ENCODE measurements around the gene ST6GALNAC4.
"Not testable (repeated sequence)": the region's sequence is repeated elsewhere in the genome, so short reads cannot be mapped to it uniquely, and the experiment has no call there.

Gene ST6GALNAC4

GRCh38 chr9:127887792-127888191 is 29.0 kb downstream of the ST6GALNAC4 start:
- DNase-seq (ENCODE audit: low read depth in 3 of 3), result no peak

DNA sequence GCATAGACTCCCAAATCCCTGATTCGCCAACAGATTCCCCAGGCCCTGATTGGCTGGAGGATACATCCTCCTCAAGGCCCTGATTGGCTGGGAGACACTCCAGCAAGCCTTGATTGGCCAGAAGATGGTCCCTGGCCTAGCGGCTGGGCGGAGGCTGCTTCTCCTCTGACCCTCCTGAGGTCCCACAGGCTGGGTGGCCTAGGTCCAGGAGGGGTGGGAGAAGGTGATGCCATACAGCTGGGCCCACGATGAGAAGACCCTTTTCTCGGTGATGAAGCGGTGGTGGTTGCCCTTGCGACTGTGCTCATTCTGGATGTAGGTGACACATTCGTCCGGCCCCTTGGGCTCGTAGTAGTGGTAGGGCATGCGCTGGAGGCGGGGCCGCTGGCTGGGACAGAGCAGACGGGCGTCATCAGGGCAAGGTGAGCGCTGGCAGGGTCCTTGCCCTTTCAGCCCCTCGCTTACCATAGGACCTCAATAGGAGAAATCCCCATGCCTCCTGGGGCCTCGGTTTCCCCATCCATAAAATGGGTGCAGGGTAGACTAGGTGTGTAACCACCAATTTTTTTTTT is 30.4 kb downstream of the ST6GALNAC4 start:
- DNase-seq (ENCODE audit: low read depth in 3 of 3), result no peak

DNA sequence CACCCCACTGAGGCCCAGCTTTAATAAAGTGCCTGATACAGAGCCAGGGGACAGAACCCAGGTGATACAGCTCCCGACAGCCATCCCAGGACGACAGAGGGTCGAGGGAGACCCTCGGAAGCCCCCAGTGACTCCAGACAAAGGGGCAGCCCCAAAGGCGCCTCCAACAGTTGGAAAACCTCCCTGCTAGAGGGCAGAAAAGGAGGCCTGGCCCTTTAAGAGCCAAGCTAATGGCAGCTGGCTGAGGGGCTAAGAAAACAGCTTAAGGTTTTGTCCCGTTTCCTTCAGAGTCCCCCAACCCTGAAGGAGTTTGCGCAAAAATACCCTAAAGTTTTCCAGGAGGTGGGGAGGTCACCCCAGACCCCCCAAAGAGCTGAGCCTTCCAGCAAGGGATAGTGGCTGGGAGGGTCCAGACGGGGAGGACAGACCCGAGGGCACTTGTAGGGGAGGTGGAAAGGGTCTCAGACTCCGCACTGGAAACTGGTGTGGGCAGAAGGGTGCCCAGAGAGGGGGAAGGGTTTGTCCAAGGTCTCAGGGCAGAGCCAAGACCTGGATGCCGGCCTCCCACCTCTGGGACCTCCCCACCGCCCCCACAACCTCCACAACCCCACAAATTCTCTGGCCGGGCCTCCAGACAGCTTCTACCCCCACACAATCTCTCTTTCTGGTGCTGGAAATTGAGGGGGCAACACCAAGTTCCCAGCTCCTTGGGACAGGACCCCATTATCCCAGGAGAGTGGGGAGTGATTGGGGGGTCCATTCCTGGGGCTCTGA is 31.1 kb downstream of the ST6GALNAC4 start:
- DNase-seq (ENCODE audit: low read depth in 3 of 3), result no peak

DNA sequence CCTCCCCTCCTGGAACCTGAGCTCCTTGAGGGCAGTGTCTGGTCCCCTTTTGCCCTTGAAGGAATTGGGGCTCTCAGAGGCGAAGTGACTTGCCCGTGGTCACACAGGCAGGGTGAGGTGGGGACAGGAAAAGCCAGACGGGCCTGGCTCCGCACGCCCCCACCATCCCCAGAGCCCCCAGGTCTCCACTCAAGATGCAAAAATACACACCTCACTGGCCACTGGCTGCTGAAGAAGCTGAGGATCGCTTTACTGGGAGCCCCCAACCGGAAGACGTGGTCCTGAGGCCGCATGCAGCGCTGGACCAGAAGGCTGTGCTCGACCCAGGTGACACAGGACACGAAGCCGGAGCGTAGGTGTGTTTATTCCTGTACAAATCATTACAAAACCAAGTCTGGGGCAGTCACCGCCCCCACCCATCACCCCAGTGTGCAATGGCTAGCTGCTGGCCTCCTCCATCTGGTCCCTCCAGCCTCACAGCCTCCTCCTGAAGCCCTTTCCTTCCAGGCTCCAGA is 31.8 kb downstream of the ST6GALNAC4 start:
- DNase-seq (ENCODE audit: low read depth in 3 of 3), result no peak

GRCh38 chr9:127884427-127884911 is 32.4 kb downstream of the ST6GALNAC4 start:
- DNase-seq (ENCODE audit: low read depth in 3 of 3), result no peak

GRCh38 chr9:127883959-127884358 is 32.9 kb downstream of the ST6GALNAC4 start:
- DNase-seq (ENCODE audit: low read depth in 3 of 3), result no peak

DNA sequence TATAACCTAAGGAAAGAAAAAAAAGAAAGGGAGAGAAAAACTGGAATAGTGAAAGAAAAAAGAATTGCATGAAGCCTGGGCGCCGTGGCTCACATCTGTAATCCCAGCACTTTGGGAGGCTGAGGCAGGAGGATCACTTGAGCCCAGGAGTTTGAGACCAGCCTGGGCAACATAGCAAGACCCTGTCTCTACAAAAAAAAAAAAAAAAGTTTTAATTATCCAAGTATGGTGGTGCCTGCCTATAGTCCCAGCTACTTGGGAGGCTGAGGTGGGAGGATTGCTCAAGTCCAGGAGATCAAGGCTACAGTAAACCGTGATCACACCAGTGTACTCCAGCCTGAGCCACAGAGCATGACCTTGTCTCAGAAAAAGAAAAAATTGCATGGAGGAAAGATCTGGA is 35.1 kb downstream of the ST6GALNAC4 start:
- not testable (repeated sequence) for DNase-seq (ENCODE audit: low read depth in 3 of 3)

GRCh38 chr9:127880143-127880542 is 36.7 kb downstream of the ST6GALNAC4 start:
- no peak for DNase-seq (ENCODE audit: low read depth in 3 of 3)

- no peak for DNase-seq (ENCODE audit: low read depth in 3 of 3)
Measured at GRCh38 chr9:127878652-127879390, 38.0 kb downstream of the ST6GALNAC4 start.

- DNase-seq (ENCODE audit: low read depth in 3 of 3), result no peak
Measured at GRCh38 chr9:127878001-127878651, 38.7 kb downstream of the ST6GALNAC4 start.

- DNase-seq (ENCODE audit: low read depth in 3 of 3), result no peak
Measured at GRCh38 chr9:127877566-127877998, 39.3 kb downstream of the ST6GALNAC4 start, which contains the start of gene AK1. Gene AK1 (minus strand): TSS chr9:127877675. CDS start chr9:127874617, 3,058 bp downstream.

- no peak for DNase-seq (ENCODE audit: low read depth in 3 of 3)
Measured at GRCh38 chr9:127876764-127877562, 39.9 kb downstream of the ST6GALNAC4 start.

DNA sequence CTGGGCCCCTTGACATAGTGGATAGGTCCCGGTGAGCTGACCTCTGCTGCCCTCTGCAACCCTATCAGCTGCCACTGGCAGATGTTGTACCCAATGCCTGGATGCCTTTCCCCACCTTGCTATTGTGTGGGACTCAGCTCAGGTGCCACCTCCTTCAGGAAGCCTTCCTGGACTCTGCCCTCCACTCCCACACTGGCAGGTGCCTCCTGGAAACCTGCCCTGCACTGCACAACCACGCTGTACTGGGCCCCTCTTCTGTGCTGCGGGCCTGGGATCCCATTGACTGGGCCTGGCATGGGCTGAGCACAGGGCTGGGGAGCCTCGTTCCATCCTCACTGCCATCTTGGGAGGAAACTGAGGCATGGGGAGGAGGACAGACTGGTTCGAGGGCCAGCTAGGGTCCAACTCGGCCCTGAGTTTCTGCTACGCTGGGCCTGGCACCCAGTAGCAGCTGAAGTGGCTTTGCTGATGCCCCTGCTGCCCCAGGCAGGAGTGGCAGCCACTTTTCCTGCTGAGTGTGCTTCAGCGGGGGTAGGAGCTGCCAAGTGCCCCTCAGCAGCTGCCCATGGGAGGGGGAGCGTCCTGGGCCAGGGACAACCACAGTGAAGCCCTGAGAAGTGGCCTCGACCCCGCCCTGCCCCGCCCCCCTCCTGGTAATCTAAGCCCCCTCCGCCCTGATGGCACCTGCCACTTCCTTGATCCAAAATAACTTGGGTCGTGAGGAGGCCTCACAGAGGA is 40.6 kb downstream of the ST6GALNAC4 start:
- no peak for DNase-seq (ENCODE audit: low read depth in 3 of 3)

GRCh38 chr9:127875306-127875966 is 41.4 kb downstream of the ST6GALNAC4 start:
- no peak for DNase-seq (ENCODE audit: low read depth in 3 of 3)

- DNase-seq (ENCODE audit: low read depth in 3 of 3), result no peak
Measured at GRCh38 chr9:127874301-127875221, 42.3 kb downstream of the ST6GALNAC4 start.

DNA sequence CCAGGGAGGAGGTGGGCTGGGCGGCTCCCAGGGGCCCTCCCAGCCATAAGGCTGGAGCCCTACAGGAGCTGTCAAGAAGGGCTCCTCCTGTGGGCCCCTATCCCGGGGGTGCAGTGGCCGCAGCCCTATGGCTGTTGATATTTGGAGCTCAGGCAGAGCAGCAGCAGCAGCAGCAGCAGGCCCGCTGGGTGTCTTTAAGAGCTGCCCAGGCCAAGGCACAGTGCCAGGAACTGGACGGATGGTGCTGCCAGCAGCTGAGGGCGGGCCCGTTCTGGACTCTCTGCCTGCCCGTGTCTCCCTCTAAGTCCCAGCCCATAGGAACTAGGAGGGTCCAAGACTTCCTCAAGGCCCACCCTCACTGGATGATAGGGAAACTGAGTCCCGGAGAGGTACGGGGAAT is 43.0 kb downstream of the ST6GALNAC4 start:
- DNase-seq (ENCODE audit: low read depth in 3 of 3), result no peak

- DNase-seq (ENCODE audit: low read depth in 3 of 3), result no peak
Measured at GRCh38 chr9:127873223-127873691, 43.6 kb downstream of the ST6GALNAC4 start.

Data from stimulated activated CD4-positive, alpha-beta T cell treated with anti-CD3 and anti-CD28 coated beads, TNF-alpha, amount 100 ng/mL, for 4 hours (primary cell).